Transverse colon (tissue), 4 donors: ENCODE data around the gene GP1BA. TPM values are rescaled to one million over a fixed set of nuclear protein-coding genes. Genes with fewer than 3 reads are reported as not detected.

ENCODE experiments used
- DNase-seq: peaks from one replicate; pipeline ENCODE4 v3.0.0-alpha.2; 2019
- H3K27ac ChIP-seq, 4 donors: fragments of 200-600 bp; sonication (generic); 2 replicates each; pipeline ENCODE4 v1.5.1; 2016 to 2018; ENCODE audit warnings: inconsistent platforms in 4 of 4
- H3K27me3 ChIP-seq: fragments of 200-600 bp; sonication (generic); 2 replicates; pipeline ENCODE4 v1.5.1; 2017; ENCODE audit warnings: inconsistent platforms
- H3K36me3 ChIP-seq, 4 donors: fragments of 200-600 bp; sonication (generic); 2 replicates each; pipeline ENCODE4 v1.5.1; 2017 to 2019; ENCODE audit warnings: inconsistent platforms in 4 of 4
- H3K4me1 ChIP-seq, 4 donors: fragments of 200-600 bp; sonication (generic); 2 replicates each; pipeline ENCODE4 v1.5.1; 2017 to 2020; ENCODE audit warnings: inconsistent platforms in 4 of 4
- H3K4me3 ChIP-seq, 4 donors: fragments of 200-600 bp; sonication (generic); 1 replicate in 1 of 4; 2 replicates in 3 of 4; pipeline versions ENCODE4 v1.5.1 to v1.6.1; 2017 to 2019; ENCODE audit warnings: inconsistent platforms in 4 of 4
- H3K9me3 ChIP-seq, 2 donors: fragments of 200-600 bp; sonication (generic); 2 replicates each; pipeline ENCODE4 v1.5.1; 2017 to 2019; ENCODE audit warnings: inconsistent platforms in 2 of 2
- EP300 ChIP-seq: sonication (generic); formaldehyde crosslinking; IDR thresholded peaks from one replicate; pipeline ENCODE4 v1.6.1; 2017; ENCODE audit warnings: antibody characterized with exemption, low read depth
- POLR2A ChIP-seq: fragments of 450-650 bp; IDR thresholded peaks from one replicate; pipeline ENCODE4 v1.6.1; 2016; ENCODE audit warnings: antibody characterized with exemption, mild to moderate bottlenecking, moderate library complexity
- POLR2AphosphoS5 ChIP-seq, 3 donors: sonication (generic); formaldehyde crosslinking; IDR thresholded peaks; one replicate each; pipeline ENCODE4 v1.6.1; 2016; ENCODE audit warnings: antibody characterized with exemption in 3 of 3
- WGBS, 2 donors: methylation state at CpG; one replicate each; pipeline ENCODE4 v1.1.5; 2018; ENCODE audit warnings: low coverage in 1 of 2; 5-methylcytosine and 5-hydroxymethylcytosine counted together
- in situ Hi-C, 4 donors: fragments of 200-750 bp; cut with MboI; loops; one replicate each; pipeline versions ENCODE4 v1.15.0 to v1.15.1; 2017; ENCODE audit warnings: low sequenced_read_pairs in 3 of 4, low pct_ligation_motif_present in 1 of 4, low pct_unique_long_range_greater_than_20kb in 1 of 4
- intact Hi-C: fragments of 100-400 bp; cut with DNase I; formaldehyde crosslinking; loops from one replicate; pipeline ENCODE4 v1.15.1; 2023; ENCODE audit warnings: low total_unique reads
- total RNA-seq, 4 donors: library from RNA; depleted of rRNA; stranded (reverse); fragments of >200 nt; gene quantifications; one replicate each; pipeline ENCODE4 v1.1.0, GENCODE V29; 2016
- TF ChIP-seq, protein P1 (sequence below), 5 experiments: fragments of 200-600 bp in 3 of 5; fragments of 450-650 bp in 2 of 5; sonication (generic) in 3 of 5; IDR thresholded peaks; 1 replicate in 2 of 5; 2 replicates in 3 of 5; pipeline ENCODE4 v1.5.1; 2016 to 2017; ENCODE audit warnings: antibody characterized with exemption in 5 of 5, inconsistent platforms in 3 of 5, mild to moderate bottlenecking in 2 of 5, moderate library complexity in 1 of 5

Gene GP1BA
- total RNA-seq, 4 donors from 2014 or later, result not detected

DNA sequence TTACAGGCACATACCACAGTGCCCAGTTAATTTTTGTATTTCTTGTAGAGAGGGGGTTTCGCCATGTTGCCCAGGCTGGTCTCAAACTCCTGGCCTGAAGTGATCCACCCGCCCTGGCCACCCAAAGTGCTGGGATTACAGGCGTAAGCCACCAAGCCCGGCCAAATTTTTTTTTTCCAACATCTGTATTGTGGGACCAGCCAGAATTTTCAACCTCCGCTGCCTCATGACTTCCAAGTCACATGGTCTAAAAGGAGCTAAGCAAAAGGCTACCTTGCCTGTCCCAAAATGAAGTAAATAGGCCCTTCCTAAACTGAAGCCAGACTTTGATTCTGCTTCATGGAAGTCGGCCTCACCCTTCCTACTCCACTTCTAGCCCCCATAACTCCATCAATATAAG lies 39.7 kb downstream of the GP1BA start:
- in situ Hi-C loops, result loop anchor here in 1 of 4 donors (10.0 kb wide), 1 partner anchor 57 kb away; no protein-coding TSS in a partner anchor
- 84% methylated on average over 6 of the region's 6 CpGs; no CpG with 5 or more reads in 1 of the 2 donors for WGBS, 2 donors
- peak overlapping the region in 1 of 4 donors; percentile 3 for H3K27ac ChIP-seq
- TF ChIP-seq POLR2A, result no peak
- no peak for TF ChIP-seq POLR2AphosphoS5 (IDR thresholded peaks at IDR 0.05)
- TF ChIP-seq, protein P1, sequence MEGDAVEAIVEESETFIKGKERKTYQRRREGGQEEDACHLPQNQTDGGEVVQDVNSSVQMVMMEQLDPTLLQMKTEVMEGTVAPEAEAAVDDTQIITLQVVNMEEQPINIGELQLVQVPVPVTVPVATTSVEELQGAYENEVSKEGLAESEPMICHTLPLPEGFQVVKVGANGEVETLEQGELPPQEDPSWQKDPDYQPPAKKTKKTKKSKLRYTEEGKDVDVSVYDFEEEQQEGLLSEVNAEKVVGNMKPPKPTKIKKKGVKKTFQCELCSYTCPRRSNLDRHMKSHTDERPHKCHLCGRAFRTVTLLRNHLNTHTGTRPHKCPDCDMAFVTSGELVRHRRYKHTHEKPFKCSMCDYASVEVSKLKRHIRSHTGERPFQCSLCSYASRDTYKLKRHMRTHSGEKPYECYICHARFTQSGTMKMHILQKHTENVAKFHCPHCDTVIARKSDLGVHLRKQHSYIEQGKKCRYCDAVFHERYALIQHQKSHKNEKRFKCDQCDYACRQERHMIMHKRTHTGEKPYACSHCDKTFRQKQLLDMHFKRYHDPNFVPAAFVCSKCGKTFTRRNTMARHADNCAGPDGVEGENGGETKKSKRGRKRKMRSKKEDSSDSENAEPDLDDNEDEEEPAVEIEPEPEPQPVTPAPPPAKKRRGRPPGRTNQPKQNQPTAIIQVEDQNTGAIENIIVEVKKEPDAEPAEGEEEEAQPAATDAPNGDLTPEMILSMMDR (IDR thresholded peaks at IDR 0.05), result no peak
- no peak for TF ChIP-seq EP300
- H3K36me3 ChIP-seq, result peaks cover 0 to 40% (median 8%) of the 10 kb centered on the region in 4 donors
- no peaks in the 10 kb centered on the region for H3K9me3 ChIP-seq
- no peaks in the 10 kb centered on the region for H3K27me3 ChIP-seq
- no peak for DNase-seq
- no peak overlapping the region for H3K4me3 ChIP-seq
- intact Hi-C loops, result loop anchor here (10.0 kb wide), 1 partner anchor 93 kb away; no protein-coding TSS in a partner anchor
- peaks cover 12 to 20% (median 16%) of the 10 kb centered on the region in 4 donors for H3K4me1 ChIP-seq

DNA sequence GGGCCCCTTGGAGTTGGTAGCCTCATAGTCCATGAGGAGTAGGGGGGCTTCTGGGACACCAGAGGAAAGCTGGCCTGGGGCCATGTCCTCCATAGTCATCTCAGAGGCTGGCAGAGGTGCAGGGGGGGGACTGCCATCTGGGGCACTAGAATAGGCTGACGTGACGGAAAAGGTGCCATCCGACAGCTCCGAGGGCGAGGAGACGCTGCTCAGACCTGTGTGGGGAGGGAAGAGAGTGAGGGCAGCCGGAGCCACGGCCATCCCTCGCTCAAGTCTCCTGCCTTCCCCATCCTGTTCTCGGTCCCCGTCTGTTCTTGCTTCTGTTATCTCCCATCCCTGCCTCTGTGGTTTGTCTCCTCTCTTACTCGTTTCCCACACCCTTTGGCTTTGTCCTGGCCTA lies 40.2 kb downstream of the GP1BA start:
- WGBS, 2 donors, result 89% methylated on average over 12 of the region's 12 CpGs; no CpG with 5 or more reads in 1 of the 2 donors
- intact Hi-C loops (loop anchor here (10.0 kb wide), 1 partner anchor 92 kb away; no protein-coding TSS in a partner anchor), in situ Hi-C loops (loop anchor here in 1 of 4 donors (10.0 kb wide), 1 partner anchor 58 kb away; no protein-coding TSS in a partner anchor)
- peaks cover 0 to 45% (median 11%) of the 10 kb centered on the region in 4 donors for H3K36me3 ChIP-seq
- peak overlapping the region in 1 of 4 donors; percentile 3 for H3K27ac ChIP-seq
- no peak overlapping the region for H3K4me3 ChIP-seq
- H3K27me3 ChIP-seq, result no peaks in the 10 kb centered on the region
- no peak for DNase-seq
- TF ChIP-seq POLR2A (no peak), POLR2AphosphoS5 (IDR thresholded peaks at IDR 0.05) (peak in 1 of 3 donors; percentile 15), EP300 (no peak)
- TF ChIP-seq, protein P1 (IDR thresholded peaks at IDR 0.05), result no peak
- no peaks in the 10 kb centered on the region for H3K9me3 ChIP-seq
- peaks cover 12 to 20% (median 16%) of the 10 kb centered on the region in 4 donors for H3K4me1 ChIP-seq

DNA sequence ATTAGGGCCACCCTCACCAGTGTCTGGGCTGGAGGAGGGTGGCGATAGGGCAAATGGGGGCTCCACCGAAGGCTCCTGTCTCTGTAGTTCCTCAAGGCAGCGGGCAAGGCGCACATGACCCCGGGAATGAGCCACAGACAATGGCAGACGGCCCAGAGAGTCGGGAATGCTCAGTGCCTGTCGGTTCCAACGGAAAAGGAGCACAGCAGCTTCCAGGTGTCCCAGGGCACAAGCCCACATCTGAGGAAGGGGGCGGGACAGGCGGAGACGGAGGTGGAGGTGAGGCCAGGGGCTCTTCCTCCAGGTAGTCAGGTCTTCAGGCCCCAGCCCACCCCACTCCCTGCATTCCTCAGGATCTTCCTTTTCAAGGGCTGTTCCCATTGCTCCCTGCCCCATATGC lies 40.7 kb downstream of the GP1BA start:
- TF ChIP-seq POLR2AphosphoS5 (IDR thresholded peaks at IDR 0.05), result no peak
- TF ChIP-seq EP300, result no peak
- TF ChIP-seq, protein P1 (IDR thresholded peaks at IDR 0.05), result no peak
- TF ChIP-seq POLR2A, result no peak
- Histone ChIP-seq H3K27ac (no peak overlapping the region), H3K9me3 (no peaks in the 10 kb centered on the region), H3K4me3 (no peak overlapping the region), H3K4me1 (peaks cover 12 to 20% (median 16%) of the 10 kb centered on the region in 4 donors), H3K27me3 (no peaks in the 10 kb centered on the region), H3K36me3 (peaks cover 0 to 47% (median 13%) of the 10 kb centered on the region in 4 donors)
- intact Hi-C loops, result loop anchor here (10.0 kb wide), 1 partner anchor 92 kb away; no protein-coding TSS in a partner anchor
- DNase-seq, result no peak
- in situ Hi-C loops, result loop anchor here in 1 of 4 donors (10.0 kb wide), 1 partner anchor 58 kb away; no protein-coding TSS in a partner anchor
- WGBS, 2 donors, result 92 to 100% methylated on average over 4 to 12 of the region's 12 CpGs

DNA sequence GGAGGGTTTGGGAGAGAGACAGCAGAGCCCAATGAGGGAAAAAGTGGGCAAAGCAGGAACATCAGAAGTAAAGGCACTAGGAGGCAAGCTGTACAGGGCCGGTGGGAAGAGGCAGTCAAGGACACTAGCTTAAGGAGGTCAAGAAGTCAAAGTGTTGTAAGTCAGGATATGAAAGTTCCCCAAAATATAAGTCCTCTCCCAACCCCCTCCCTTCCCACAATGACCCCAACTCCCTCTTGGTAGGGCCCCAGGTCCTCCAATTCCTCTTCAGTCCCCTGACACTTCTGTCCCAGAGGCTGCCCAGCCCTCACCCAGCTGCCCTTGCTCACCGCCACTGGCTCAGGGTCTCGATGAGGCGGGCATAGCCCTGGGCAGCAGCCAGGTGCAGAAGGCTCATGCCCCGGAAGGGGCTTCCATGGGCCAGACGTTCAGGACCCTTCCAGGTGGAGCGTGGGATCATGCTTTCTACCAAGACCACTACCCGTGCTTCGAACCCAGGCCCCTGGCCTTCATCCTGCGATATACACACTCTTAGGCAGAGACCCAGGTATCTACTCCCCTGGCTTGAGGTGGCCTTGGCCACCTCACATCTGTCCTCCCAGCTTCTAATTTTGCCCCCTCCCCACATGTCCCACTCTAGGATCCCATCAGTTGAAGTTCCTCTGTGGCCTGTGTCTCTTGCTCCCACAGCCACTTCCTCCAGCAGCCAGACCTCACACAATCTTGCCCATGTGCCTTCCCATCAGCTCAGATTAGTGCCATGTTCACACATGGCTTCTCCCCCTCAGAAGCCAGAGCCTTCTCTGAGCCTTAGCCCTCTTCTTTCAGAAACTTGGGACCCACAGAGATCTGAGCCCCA lies 41.4 kb downstream of the GP1BA start:
- Histone ChIP-seq H3K36me3 (peaks cover 0 to 47% (median 17%) of the 10 kb centered on the region in 4 donors), H3K27ac (no peak overlapping the region), H3K27me3 (no peaks in the 10 kb centered on the region), H3K4me3 (no peak overlapping the region), H3K9me3 (no peaks in the 10 kb centered on the region), H3K4me1 (peaks cover 6 to 14% (median 12%) of the 10 kb centered on the region in 4 donors)
- TF ChIP-seq, protein P1 (IDR thresholded peaks at IDR 0.05), result no peak
- TF ChIP-seq POLR2A (no peak), EP300 (no peak), POLR2AphosphoS5 (IDR thresholded peaks at IDR 0.05) (no peak)
- 92% methylated on average over 10 of the region's 10 CpGs; no CpG with 5 or more reads in 1 of the 2 donors for WGBS, 2 donors
- intact Hi-C loops, result loop anchor here (10.0 kb wide), 1 partner anchor 91 kb away; no protein-coding TSS in a partner anchor
- DNase-seq, result no peak
- in situ Hi-C loops, result loop anchor here in 1 of 4 donors (10.0 kb wide), 1 partner anchor 59 kb away; no protein-coding TSS in a partner anchor
